NCI-H345 treated with DMSO at 0.1 percent for 48 hours (cell line): ENCODE results near the gene GALNT12.

Source experiments
- DNase-seq: peaks from one replicate; lab custom pipeline; 2025; ENCODE audit not compliant: unreplicated experiment; lab: John Stamatoyannopoulos, UW

The GALNT12 gene

DNA sequence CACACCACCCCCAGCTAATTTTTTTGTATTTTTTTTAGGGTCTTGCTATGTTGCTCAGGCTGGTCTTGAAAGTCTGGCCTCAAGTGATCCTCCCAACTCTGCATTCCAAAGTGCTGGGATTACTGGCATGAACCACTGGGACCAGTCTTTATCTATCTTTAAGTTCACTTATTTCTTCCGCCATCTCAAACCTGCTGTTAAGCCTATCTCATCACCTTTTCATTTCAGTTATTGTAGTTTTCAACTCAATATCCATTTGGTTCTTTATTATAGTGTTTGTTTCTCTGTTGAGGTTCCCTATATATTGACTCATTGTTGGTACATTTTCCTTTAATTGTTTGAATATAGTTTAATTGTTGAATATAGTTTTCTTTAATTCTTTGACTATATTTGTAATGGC, 48.1 kb downstream of the GALNT12 start:
- no peak for DNase-seq

DNA sequence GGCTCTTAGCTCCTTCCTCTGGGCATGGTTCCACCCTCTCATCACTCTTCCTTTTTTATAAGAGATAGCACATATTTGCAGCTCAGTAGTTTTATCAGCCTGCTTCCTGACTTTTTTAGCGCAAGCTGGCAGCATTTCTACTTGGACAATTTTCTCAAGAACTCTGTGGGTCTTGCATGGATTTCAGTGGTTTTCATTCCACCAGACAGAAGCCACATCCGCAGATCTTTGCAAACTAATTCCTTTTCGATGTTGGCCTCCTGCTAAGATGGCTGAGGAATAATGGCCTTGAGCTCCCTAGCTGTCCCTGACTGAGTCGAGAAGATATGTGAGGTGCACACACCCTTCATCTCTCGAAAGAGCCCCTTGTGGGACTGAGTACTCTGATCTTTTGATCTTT, 49.5 kb downstream of the GALNT12 start:
- no peak for DNase-seq

DNA sequence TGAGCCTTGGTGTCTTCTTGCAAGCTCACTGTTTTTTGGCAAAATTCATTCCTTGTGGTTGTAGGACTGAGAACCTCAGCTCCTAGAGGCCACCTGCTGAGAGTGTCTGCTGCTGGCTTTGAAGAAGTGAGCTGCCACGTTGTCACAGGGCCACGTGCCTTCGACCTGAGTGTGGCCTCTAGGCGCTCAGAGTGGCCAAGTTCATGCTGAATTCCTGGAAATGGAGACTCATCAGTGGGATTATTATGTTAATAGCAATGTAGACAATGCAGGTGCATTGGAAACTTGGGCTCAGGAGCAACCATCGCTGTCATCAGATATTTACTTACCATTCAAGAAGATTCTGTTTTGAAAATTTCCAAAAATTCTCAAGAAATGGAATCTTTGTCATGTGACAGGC, 52.5 kb downstream of the GALNT12 start:
- no peak for DNase-seq

- DNase-seq: no peak
Observed at GRCh38 chr9:98860871-98861293, 53.4 kb downstream of the GALNT12 start.

DNA sequence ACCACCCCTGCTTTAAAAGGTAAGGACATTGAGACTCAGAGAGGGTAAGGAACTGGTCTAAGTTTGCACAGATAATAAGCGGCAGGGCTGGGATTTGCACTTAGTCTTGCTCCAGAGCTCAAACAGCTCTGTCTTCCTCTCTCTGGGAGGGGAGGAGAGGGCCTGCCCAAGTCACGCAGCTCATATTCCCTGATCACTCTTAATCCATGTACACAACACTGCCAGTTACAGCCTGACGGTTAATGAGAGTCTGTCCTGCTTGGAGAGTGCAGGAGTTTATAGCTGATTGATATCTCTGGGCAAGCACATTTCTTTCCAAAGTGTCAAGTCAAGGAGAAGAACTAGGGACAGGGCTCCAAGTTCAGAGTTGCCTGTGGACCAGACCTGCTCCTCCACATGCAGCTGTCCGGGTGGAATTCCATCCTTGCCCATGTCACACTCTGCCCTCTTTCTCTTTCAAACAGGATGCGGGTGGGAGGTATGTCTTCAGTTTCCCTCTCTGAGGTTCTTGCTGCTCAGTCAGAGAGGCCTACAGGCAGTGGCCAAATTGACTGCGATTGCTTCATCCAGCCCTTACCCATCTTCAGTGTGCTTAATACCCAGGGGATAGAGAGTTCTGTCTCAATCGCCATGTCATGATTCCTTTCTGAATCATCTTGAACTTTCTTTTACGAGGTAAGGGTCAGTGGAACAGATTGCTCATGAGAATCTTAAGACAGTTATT, 54.5 kb downstream of the GALNT12 start:
- no peak for DNase-seq

DNA sequence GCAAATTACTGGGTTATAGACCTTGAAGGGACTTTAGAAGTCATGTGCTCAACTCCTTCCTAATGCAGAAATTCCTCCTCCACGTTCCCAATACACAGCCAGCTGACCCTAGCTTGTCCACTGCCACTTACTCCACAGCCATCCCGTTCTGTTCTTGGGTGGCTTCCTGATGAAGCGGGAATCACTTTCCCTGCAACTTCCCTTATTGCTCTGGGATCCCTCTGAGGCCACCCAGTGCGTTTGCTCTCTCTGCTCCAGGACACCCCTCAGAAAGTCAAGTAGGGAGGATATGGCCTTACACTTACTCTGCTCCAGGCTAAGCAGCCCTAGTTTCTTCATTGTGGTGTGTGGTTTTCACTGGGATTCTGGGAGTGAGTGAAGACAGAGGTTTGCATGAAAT, 55.5 kb downstream of the GALNT12 start:
- no peak for DNase-seq

- DNase-seq: no peak
Observed at GRCh38 chr9:98864281-98865174, 57.1 kb downstream of the GALNT12 start.

DNA sequence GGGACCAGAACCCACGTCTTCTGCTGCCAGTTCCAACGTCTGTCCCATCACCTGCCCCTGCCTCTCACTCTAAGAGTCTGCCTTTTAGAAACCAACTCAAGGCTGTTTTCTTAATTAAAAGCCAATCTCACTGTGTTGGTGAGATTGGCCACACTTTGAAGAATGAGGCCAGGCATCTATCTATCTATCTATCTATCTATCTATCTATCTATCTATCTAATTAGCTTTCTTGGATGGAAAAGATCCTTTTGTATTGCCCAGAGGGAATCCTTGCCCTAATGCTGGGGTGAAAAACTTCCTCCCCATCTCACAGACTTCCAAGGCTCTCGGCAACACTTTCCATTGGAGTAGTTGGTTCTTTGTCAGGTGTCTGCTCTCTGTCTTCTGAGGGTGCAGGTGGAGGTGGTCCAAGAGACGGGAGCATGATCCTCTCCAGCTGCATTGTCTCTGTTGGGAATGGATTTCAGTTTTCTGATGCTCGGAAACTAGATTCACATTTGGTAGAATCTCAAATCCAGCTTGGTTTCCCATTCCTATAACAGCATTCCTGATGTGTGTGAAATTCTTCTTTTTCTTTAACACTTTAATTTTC, 57.9 kb downstream of the GALNT12 start:
- no peak for DNase-seq

DNA sequence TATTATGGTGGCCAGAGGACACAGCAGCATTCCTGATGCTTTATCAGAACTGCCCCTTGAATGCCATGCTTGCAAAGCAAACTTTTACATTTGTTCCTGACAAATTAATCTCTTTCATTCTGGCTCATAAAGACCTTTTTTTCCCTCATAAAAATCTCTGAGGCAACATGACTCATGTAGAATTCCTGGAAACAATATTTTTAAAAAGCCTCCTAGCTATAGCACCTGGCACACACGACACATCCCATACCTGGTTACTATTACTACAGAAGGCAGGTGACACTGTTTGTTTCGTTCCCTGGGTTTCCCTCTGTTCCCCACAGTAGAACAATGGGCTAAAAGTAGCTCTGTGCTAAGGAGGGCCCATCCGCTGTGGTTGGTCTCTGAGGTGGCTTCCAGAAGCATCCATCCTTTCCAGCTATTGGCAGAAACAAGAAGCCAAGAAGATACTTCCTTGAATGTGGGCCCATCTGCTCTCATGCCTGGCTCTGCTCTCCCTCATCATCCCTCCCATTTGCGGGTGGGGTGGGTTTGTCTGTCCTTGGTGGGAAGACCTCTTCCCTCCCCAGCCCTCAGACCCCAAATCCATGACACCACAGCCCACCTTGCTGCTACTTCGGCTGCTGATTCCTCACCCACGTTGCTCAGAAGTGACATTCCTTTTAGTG, 59.1 kb downstream of the GALNT12 start:
- DNase-seq: no peak

GRCh38 chr9:98867103-98867428, 59.6 kb downstream of the GALNT12 start:
- DNase-seq: no peak

DNA sequence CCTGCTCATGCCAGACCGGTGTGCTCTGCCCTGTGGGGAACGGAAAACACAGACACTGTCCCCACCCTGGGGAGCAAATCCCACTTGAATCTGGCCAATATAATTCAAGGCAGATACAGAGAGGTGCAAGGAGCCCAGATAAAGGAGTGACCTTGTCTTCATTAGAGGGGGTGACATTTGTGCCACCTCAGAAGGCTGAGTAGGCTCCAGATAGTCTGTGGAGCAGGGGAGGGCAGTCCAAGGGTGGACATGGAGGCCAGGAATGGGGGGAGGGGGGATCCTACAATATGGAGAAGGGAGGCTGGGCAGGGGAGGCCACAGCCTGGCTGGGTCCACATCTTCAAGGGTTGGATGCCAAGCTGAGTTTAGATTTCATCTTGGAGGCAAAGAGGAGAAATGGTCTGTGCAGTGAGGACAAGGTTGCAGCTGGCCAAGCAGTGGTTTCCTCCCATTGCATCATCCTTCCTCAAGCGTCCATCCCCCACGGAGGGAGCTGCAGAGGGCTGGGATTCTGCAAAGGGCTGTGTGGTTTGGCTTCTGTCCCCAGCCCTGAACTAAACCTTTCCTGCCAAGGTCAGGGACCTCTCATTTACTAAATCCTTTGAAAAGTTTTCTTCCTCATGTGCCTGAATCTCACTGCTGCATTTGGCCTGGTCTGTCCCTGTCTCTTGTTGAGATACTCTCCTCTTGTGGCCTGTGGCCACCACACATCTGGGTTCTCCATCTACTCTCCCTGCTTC, 60.1 kb downstream of the GALNT12 start:
- DNase-seq: no peak

- DNase-seq: no peak
Observed at GRCh38 chr9:98869078-98869745, 61.7 kb downstream of the GALNT12 start.

GRCh38 chr9:98869866-98870265, 62.4 kb downstream of the GALNT12 start:
- DNase-seq: no peak

DNA sequence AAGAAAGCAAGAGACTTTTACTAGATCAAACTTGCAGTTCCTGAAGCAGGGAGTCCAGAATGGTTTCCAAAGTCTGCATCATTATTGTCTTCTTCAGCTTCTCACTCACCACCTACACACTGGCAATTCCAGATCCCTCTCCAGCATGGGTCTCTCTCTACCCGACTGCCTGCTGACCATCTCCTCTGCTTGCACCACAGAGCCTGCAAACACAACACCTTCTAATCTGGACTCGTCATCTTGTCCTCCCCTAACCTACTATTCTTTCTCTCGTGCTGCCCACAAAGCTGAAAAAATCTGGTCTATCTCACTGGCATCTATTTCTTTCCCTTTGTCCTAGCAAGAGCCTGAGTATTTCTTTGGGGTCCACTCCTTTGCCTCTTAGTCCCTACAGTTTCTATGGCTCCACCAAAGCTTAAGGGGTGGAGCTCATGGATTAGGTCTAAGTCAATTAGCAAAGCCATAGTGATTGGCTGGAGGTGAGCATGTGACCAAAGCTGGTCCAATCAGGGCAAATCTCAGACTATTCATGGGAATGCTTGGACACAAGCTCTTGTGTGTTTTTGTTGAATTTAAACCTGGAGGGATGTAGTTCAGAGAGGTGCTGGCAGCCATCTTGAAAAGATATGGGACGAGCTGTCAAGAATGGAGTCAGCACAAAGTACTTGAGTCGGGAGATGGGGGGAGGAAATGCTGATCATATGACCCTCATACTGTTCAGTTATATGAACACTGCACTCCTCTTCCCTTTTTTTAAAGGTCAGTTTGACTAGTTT, 63.5 kb downstream of the GALNT12 start:
- DNase-seq: no peak

DNA sequence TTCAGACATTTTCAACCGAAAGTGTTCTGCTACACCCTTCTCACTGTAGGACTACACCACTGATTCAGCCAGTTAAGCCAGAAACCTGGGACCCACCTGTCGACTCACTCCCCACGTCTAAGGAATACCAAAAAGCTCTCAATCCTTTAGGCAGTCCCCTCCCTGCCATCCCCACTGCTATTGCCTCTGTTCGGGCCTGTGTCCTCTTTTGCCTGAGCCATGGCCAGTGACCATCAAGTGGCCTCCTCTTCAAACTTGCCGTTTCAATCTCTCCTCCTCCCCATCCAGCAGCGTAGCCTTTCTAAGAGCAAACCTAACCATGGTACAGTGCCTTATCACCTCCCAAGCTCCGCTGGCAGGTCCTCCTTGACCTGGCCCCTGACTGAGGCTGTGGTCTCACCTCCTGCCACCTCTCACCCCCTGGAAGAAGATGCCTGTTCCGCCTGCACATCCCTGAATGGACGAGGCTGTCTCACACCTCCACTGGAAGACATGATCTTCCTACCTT, 64.1 kb downstream of the GALNT12 start:
- DNase-seq: no peak

GRCh38 chr9:98873526-98873925, 66.1 kb downstream of the GALNT12 start:
- no peak for DNase-seq

DNA sequence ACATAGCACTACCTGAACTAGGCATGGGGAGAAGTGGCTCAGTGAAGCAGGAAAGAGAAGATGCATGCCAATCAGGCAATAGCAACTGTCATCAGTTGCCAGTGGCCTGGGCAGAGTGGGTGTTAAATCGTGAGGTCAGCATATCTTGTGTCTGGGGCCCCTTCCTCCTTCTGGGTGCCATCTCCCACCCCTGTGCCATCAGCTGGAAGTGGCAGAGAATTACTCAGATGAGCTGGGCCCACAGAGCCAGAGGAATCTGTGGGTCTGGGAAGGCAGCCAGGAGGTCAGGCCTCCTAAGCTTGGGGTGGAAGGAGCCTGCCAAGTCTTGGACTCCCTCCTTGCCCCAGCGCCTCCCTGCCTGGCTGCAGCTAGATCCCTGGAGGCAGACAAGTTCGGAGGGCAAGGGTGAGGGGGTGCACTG, 66.5 kb downstream of the GALNT12 start:
- DNase-seq: no peak

DNA sequence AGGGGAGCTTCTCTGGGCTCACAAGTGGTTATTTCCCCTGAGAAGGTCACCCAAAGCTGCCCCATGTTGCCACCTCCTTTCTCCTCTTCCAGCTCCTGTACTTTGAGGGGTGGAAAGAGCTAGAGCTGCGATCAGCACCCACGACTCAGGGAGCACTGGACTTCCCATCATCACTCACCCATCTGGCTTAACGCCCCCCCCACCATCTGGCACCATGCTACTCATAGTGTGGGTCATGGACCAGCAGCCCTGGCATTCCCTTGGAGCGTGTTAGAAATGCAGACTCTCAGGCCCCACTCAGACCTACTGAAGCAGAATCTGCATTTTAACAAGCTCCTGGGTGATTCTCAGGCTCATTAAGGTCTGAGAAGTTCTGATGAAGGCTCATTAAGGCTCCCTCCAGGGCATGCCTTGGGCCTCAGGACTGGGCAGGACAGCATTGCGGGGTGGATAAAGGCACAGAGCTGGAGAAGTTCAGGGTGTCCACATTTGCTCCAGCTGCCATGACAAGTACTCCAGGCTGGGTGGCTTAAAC, 67.3 kb downstream of the GALNT12 start:
- DNase-seq: no peak

GRCh38 chr9:98875536-98875935, 68.1 kb downstream of the GALNT12 start:
- no peak for DNase-seq
